ENCODE data around the gene SLIT3. TPM values are rescaled to one million over a fixed set of nuclear protein-coding genes. Genes with fewer than 3 reads are reported as not detected.

The SLIT3 gene
- total RNA-seq, 1 experiment from 2014 or later, result 0.44 TPM

- no peak for ATAC-seq
- Histone ChIP-seq H2AFZ (ENCODE audit: low read length) (no peak overlapping the region), H3K36me3 (ENCODE audit: low read depth, low read length) (no peaks in the 10 kb centered on the region), H3K79me2 (ENCODE audit: low read length) (no peaks in the 10 kb centered on the region), H3K9me3 (ENCODE audit: low read length) (no peaks in the 10 kb centered on the region), H3K4me3 (ENCODE audit: low read length) (no peak overlapping the region), H3K9me2 (replicated peaks; ENCODE audit: low read length) (no peaks in the 10 kb centered on the region), H3F3A (ENCODE audit: low read length, unreplicated experiment) (no peaks in the 10 kb centered on the region), H4K20me1 (ENCODE audit: low read length) (no peaks in the 10 kb centered on the region), H3K4me2 (ENCODE audit: low read length) (no peak overlapping the region), H3K27me3 (ENCODE audit: low read length) (no peaks in the 10 kb centered on the region), H3K9ac (ENCODE audit: low read length) (no peak overlapping the region), H3K4me1 (ENCODE audit: insufficient read depth, low read length) (no peaks in the 10 kb centered on the region), H3K27ac (ENCODE audit: low read length) (no peak overlapping the region)
- no peak for DNase-seq
- ChIA-PET CTCF (no interaction called here), POLR2A (ENCODE audit: unreplicated experiment) (no interaction called here)
- intact Hi-C loops (cut with micrococcal nuclease), result loop anchor here (5.0 kb wide), 1 partner anchor 167 kb away; no protein-coding TSS in a partner anchor
- BruUV-seq (replicated peaks), result no TSS peak
- TF ChIP-seq CTCF (conservative IDR thresholded peaks at IDR 0.05; ENCODE audit: low read depth, low read length) (no peak), EZH2phosphoT487 (IDR thresholded peaks at IDR 0.05; ENCODE audit: borderline replicate concordance, low read length) (no peak), EZH2 (IDR thresholded peaks at IDR 0.05; ENCODE audit: low read length, unreplicated experiment) (no peak)
Observed at GRCh38 chr5:169154679-169155078, 146.3 kb downstream of the SLIT3 start.

GRCh38 chr5:169153405-169153804, 147.5 kb downstream of the SLIT3 start:
- Histone ChIP-seq H4K20me1 (ENCODE audit: low read length) (no peaks in the 10 kb centered on the region), H3K79me2 (ENCODE audit: low read length) (no peaks in the 10 kb centered on the region), H3K9me3 (ENCODE audit: low read length) (no peaks in the 10 kb centered on the region), H3K4me3 (ENCODE audit: low read length) (no peak overlapping the region), H3K4me2 (ENCODE audit: low read length) (no peak overlapping the region), H3F3A (ENCODE audit: low read length, unreplicated experiment) (no peaks in the 10 kb centered on the region), H3K9me2 (replicated peaks; ENCODE audit: low read length) (no peaks in the 10 kb centered on the region), H3K36me3 (ENCODE audit: low read depth, low read length) (no peaks in the 10 kb centered on the region), H2AFZ (ENCODE audit: low read length) (no peak overlapping the region), H3K27me3 (ENCODE audit: low read length) (no peaks in the 10 kb centered on the region), H3K9ac (ENCODE audit: low read length) (no peak overlapping the region), H3K27ac (ENCODE audit: low read length) (no peak overlapping the region), H3K4me1 (ENCODE audit: insufficient read depth, low read length) (no peaks in the 10 kb centered on the region)
- TF ChIP-seq EZH2 (IDR thresholded peaks at IDR 0.05; ENCODE audit: low read length, unreplicated experiment) (no peak), CTCF (conservative IDR thresholded peaks at IDR 0.05; ENCODE audit: low read depth, low read length) (no peak), EZH2phosphoT487 (IDR thresholded peaks at IDR 0.05; ENCODE audit: borderline replicate concordance, low read length) (no peak)
- ATAC-seq, result no peak
- BruUV-seq (replicated peaks), result no TSS peak
- ChIA-PET CTCF (no interaction called here), POLR2A (ENCODE audit: unreplicated experiment) (no interaction called here)
- no peak for DNase-seq
- intact Hi-C loops (cut with micrococcal nuclease), result loop anchor here (5.0 kb wide), 1 partner anchor 166 kb away; no protein-coding TSS in a partner anchor

GRCh38 chr5:169152946-169153345, 148.0 kb downstream of the SLIT3 start:
- no peak overlapping the region for H2AFZ ChIP-seq (ENCODE audit: low read length)
- ChIA-PET POLR2A (ENCODE audit: unreplicated experiment) (no interaction called here), CTCF (no interaction called here)
- no peak overlapping the region for H3K4me3 ChIP-seq (ENCODE audit: low read length)
- H3F3A ChIP-seq (ENCODE audit: low read length, unreplicated experiment), result no peaks in the 10 kb centered on the region
- no TSS peak for BruUV-seq (replicated peaks)
- TF ChIP-seq CTCF (conservative IDR thresholded peaks at IDR 0.05; ENCODE audit: low read depth, low read length) (no peak), EZH2phosphoT487 (IDR thresholded peaks at IDR 0.05; ENCODE audit: borderline replicate concordance, low read length) (no peak), EZH2 (IDR thresholded peaks at IDR 0.05; ENCODE audit: low read length, unreplicated experiment) (no peak)
- no peaks in the 10 kb centered on the region for H3K9me2 ChIP-seq (replicated peaks; ENCODE audit: low read length)
- H3K4me1 ChIP-seq (ENCODE audit: insufficient read depth, low read length), result no peaks in the 10 kb centered on the region
- no peaks in the 10 kb centered on the region for H3K36me3 ChIP-seq (ENCODE audit: low read depth, low read length)
- H3K9ac ChIP-seq (ENCODE audit: low read length), result no peak overlapping the region
- no peak overlapping the region for H3K27ac ChIP-seq (ENCODE audit: low read length)
- no peaks in the 10 kb centered on the region for H3K9me3 ChIP-seq (ENCODE audit: low read length)
- peaks cover 4% of the 10 kb centered on the region for H3K27me3 ChIP-seq (ENCODE audit: low read length)
- ATAC-seq (no peak), DNase-seq (no peak)
- no peaks in the 10 kb centered on the region for H4K20me1 ChIP-seq (ENCODE audit: low read length)
- no peaks in the 10 kb centered on the region for H3K79me2 ChIP-seq (ENCODE audit: low read length)
- no peak overlapping the region for H3K4me2 ChIP-seq (ENCODE audit: low read length)
- intact Hi-C loops (cut with micrococcal nuclease), result loop anchor here (5.0 kb wide), 1 partner anchor 166 kb away; no protein-coding TSS in a partner anchor

Data from PC-3 (cell line).